A673 (cell line): ENCODE data around the gene POLR1F.

Experiments used
- EZH2 ChIP-seq: fragments of 200-600 bp; sonication (generic); IDR thresholded peaks from 2 replicates; pipeline ENCODE4 v1.6.1; 2017; ENCODE audit warnings: borderline replicate concordance, low read depth, mild to moderate bottlenecking, mixed read lengths, antibody characterized with exemption, low read length; ENCODE audit not compliant: poor library complexity, severe bottlenecking
- TF ChIP-seq, protein P1 (sequence below): fragments of 300-800, 200-600 bp; sonication (generic); conservative IDR thresholded peaks from 2 replicates; pipeline ENCODE4 v1.5.1; 2017; ENCODE audit warnings: low read depth, mild to moderate bottlenecking, antibody characterized with exemption, low read length, moderate library complexity, mixed read lengths

DNA sequence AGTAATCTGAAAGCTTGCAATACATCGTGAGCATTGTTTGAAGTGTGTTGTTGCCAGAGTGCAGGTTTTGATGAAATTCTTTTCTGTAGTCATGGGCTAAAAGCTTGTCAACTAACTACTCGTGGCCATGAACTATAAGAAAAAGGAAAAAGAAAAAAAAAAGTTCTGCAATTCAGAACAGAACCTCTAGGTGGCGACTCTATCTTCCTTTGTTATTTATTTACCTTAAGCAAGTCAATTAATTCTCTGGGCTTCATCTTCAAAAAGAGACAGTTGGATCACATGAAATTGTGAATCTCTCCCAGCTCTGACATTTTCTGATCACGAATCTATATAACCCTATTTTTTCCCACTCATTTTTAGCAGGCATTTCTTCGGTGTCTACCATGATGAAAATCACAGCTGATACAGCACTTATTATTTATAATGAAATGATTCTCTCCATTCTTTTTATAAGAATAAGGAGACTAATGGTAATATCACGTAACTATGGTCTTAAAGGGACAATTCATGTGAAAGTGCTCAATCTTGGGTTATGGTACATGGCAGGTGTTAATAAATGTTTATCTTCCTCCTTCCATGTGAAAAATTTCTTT lies 45.8 kb upstream of the POLR1F start:
- TF ChIP-seq, protein P1, sequence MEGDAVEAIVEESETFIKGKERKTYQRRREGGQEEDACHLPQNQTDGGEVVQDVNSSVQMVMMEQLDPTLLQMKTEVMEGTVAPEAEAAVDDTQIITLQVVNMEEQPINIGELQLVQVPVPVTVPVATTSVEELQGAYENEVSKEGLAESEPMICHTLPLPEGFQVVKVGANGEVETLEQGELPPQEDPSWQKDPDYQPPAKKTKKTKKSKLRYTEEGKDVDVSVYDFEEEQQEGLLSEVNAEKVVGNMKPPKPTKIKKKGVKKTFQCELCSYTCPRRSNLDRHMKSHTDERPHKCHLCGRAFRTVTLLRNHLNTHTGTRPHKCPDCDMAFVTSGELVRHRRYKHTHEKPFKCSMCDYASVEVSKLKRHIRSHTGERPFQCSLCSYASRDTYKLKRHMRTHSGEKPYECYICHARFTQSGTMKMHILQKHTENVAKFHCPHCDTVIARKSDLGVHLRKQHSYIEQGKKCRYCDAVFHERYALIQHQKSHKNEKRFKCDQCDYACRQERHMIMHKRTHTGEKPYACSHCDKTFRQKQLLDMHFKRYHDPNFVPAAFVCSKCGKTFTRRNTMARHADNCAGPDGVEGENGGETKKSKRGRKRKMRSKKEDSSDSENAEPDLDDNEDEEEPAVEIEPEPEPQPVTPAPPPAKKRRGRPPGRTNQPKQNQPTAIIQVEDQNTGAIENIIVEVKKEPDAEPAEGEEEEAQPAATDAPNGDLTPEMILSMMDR, result peak; percentile 84
- no peak for TF ChIP-seq EZH2
